Right ventricle myocardium inferior (tissue), 1 donor: ENCODE data around the gene DAB1. TPM values are rescaled to one million over a fixed set of nuclear protein-coding genes. Genes with fewer than 3 reads are reported as not detected.

ENCODE experiments used
- ATAC-seq: fragments of 200-7000 bp; cut with Tn5 transposase; one replicate; pipeline ENCODE4 v1.9.1; 2020; ENCODE audit warnings: mild to moderate bottlenecking, moderate library complexity
- DNase-seq: peaks from one replicate; pipeline ENCODE4 v3.0.0; 2021; ENCODE audit errors: missing footprints
- intact Hi-C: fragments of 100-400 bp; cut with DNase I; formaldehyde crosslinking; loops from one replicate; pipeline ENCODE4 v1.11.0; 2022
- long read RNA-seq: library from polyadenylated mRNA; unstranded; transcript quantifications from one replicate; pipeline ENCODE4 v2.0.0, GENCODE V29; 2021
- total RNA-seq: library from RNA; stranded (reverse); fragmentation: NEBNext Ultra II Directional; extraction: Animal tissue kit (Norgen Biotek cat#: 25700); gene quantifications from one replicate; pipeline ENCODE4 v1.2.1, GENCODE V29; 2021
- donor health status: DM: no; HTN: yes; CAD: no; lungs with severe emphysema.

The DAB1 gene
- 9.0 TPM for total RNA-seq
- long read RNA-seq, full-length matches to known transcripts: 2 of 6 reads
- long read RNA-seq, partial matches to known transcripts: 1 of 6 reads
- long read RNA-seq, other reads (novel, unspliced or antisense): 3 of 6 reads

DNA sequence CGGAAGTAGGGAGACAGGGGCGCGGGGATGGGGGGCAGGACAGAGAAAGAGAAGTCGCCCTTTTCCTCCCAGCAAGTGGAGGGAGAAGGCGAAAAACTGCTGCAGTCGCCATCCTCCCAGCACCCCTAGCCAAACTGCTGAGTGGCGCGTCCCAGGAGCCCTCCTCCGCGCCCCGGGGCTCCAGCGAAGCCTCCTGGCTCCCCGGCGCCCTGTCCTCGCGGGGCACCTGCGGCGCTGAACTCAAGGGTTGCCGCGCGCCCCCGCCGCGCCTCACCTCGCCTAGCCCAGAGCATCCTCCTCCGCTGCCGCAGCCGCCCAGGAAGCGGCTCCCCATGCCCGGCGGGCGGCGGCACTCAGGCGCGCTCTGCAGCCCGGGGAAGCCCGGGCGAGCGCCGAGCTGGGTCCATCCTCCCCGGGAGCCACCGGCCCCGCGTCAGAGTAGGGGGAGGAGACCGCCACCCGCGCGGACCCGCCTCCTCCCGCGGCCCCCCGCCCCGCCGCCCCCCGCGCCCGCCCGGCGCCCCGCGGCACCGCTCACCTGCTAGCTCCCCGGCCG, at the start of gene DAB1:
Gene DAB1, minus strand, starts transcription at position 405 of the 556 bp plus-strand sequence. CDS start 133,030 bp downstream, outside the sequence.
- ATAC-seq (peak; percentile 51), DNase-seq (no peak)
- intact Hi-C loops: loop anchor here (2.0 to 10.0 kb wide), 4 partner anchors 61 to 737 kb away; no protein-coding TSS in a partner anchor

DNA sequence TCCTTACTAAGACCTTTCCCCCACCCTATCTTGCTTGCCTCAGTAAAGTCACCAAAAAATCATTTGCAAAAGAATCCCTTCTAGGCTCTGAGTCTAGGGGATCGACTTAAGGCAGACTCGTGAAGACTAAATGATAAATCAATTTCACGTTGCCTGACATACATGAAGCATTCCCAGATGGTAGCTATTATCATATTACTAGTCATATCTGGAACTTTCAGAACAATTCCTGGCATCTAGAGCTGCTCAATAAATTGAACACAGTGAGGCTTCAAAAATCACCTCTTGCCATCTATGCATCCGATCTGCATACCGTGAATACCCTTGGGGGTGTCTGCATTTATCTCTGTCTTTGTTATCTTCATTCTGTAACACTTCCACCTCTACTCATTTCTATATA, 49.6 kb upstream of the DAB1 start:
- no peak for DNase-seq
- intact Hi-C loops: no loop called here
- ATAC-seq: no peak

- ATAC-seq: no peak
- no peak for DNase-seq
- intact Hi-C loops: no loop called here
These were observed 48.1 kb upstream of the DAB1 start for GRCh38 chr1:57471995-57472394.

- ATAC-seq: no peak
These were observed 46.2 kb upstream of the DAB1 start for GRCh38 chr1:57470036-57470435.

GRCh38 chr1:57468641-57469523, 45.0 kb upstream of the DAB1 start:
- no peak for DNase-seq
- no peak for ATAC-seq
- intact Hi-C loops: no loop called here

More at GRCh38 chr1:57470036-57470435, 46.2 kb upstream of the DAB1 start:
- DNase-seq: no peak
- intact Hi-C loops: no loop called here

DNA sequence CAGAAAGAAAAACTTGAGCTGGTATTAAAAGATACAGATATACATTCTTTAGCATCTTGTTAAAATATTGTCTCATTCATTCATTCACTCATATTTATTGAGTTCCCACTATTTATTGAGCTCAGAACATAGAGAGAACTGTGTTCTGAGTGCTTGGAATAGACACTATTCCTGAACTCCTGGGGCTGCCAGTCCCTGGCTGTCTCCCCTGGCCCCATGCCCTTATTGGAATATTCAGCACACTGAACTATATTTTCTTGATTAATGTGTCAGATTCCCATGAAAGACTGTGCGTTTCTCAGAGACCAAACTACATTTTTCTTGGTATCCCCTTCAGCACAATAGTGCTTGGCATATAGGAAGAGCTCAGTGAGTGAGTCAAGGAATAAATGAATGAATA, 44.0 kb upstream of the DAB1 start:
- intact Hi-C loops: no loop called here
- no peak for DNase-seq
- ATAC-seq: no peak

- intact Hi-C loops: no loop called here
- ATAC-seq (no peak), DNase-seq (no peak)
These were observed 40.9 kb upstream of the DAB1 start for GRCh38 chr1:57464756-57465155.

GRCh38 chr1:57463343-57463742, 39.5 kb upstream of the DAB1 start:
- DNase-seq (no peak), ATAC-seq (no peak)
- intact Hi-C loops: no loop called here

DNA sequence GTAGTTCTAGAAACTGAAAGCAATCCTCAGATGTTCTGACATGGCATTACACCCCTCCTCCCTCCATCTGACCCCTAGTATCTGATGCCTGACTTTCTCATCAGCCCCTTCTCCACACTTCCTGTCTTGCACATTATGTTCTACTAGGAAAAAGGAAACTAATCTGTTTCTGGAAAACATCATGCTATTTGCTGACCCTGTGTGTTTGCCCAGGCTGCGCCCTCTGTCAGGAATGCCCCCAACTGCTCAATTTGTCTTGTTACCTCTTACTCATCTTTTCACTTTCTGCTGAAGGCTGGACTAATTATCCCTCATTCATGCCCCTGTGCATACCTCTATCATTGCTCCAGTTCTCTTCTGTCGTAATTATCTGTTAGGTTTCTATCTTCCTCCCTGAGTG, 37.5 kb upstream of the DAB1 start:
- no peak for ATAC-seq
- intact Hi-C loops: no loop called here

DNA sequence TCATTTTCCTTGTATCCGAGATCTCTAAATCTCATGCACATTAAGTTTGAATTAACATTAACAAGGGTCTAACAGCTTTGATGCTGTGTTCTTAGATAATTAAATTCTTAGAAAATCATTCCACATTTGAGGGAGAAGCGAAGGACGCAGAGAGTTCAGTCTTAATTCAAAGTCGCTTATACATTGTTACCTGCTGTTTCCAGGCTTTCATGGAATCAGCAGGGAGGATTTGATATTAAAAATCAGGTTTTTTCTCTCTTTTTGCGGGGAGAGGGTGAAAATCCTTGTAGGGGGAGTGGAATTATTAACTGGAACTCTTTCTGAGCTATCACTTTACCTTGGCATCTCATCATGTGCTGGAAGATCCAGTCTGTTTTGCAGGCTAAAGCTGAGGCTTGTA, 27.7 kb upstream of the DAB1 start:
- no peak for DNase-seq
- ATAC-seq: no peak

More for the DNA sequence above, 37.5 kb upstream of the DAB1 start:
- DNase-seq: no peak

GRCh38 chr1:57450981-57451380, 27.1 kb upstream of the DAB1 start:
- ATAC-seq (no peak), DNase-seq (peak; percentile 20)
- intact Hi-C loops: no loop called here

More for the DNA sequence above, 27.7 kb upstream of the DAB1 start:
- intact Hi-C loops: no loop called here

DNA sequence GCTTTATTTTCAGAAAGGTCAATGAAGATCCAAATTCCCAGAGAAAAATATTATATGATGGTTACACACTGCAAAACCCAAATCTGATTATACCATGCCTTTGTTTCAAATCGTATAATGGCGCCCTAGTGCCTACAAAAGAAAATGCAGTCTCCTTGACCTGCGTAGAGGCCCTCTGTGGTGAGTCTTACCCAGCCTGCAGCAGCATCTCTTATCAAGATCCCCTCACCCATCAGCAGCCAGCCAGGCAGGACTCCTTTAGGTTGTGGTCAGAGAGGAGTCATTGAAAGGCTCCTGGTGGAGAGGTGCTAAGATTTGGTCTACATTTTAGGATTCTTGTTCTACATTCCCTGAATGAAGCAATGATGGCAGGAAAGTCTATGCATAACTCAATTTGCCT, 23.7 kb upstream of the DAB1 start:
- ATAC-seq (no peak), DNase-seq (no peak)
- intact Hi-C loops: no loop called here

DNA sequence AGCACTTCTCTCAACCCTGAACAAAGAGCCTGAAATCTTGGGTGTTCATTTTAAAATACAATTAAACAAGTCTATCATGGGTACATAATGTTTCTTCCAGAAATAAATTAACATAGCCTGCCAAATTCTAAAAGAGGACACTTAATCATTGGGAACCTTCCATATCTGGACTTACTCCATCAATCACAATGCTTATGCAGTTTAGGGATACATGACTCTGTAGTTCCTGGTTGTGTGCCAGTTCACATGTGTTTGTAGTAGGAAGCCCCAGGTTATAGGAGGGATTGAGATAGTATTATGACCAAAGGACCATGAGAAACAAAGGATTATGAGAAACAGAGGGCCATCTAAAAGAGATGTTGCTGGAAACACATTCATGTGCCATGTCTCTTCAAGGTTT, 19.1 kb upstream of the DAB1 start:
- ATAC-seq (peak; percentile 76), DNase-seq (no peak)
- intact Hi-C loops: no loop called here

- no peak for DNase-seq
- ATAC-seq: no peak
- intact Hi-C loops: no loop called here
These were observed 16.2 kb upstream of the DAB1 start for GRCh38 chr1:57440096-57440495.

GRCh38 chr1:57431400-57431799, 7.5 kb upstream of the DAB1 start:
- no peak for DNase-seq
- no peak for ATAC-seq
- intact Hi-C loops: no loop called here

GRCh38 chr1:57424231-57425027, 569 bp upstream of the DAB1 start:
- DNase-seq: no peak
- ATAC-seq: peak; percentile 72
- intact Hi-C loops: loop anchor here (5.0 to 10.0 kb wide), 3 partner anchors 62 to 620 kb away; no protein-coding TSS in a partner anchor

GRCh38 chr1:57423135-57423655, 665 bp downstream of the DAB1 start:
- ATAC-seq (peak; percentile 13), DNase-seq (no peak)

GRCh38 chr1:57422271-57423134, 1.4 kb downstream of the DAB1 start:
- intact Hi-C loops: loop anchor here (2.0 to 10.0 kb wide), 4 partner anchors 60 to 738 kb away; no protein-coding TSS in a partner anchor
- DNase-seq (no peak), ATAC-seq (peak; percentile 32)

More at GRCh38 chr1:57423135-57423655, 665 bp downstream of the DAB1 start:
- intact Hi-C loops: loop anchor here (2.0 to 10.0 kb wide), 4 partner anchors 61 to 738 kb away; no protein-coding TSS in a partner anchor
